H9 (cell line): Measurements from ENCODE around the gene B4GALT3. TPM values are rescaled to one million over a fixed set of nuclear protein-coding genes. Genes with fewer than 3 reads are reported as not detected.

Source experiments
- DNase-seq: peaks from one replicate; pipeline ENCODE4 v3.0.0-alpha.2; 2017
- H2AFZ ChIP-seq: one replicate; pipeline ENCODE4 v1.6.1; 2013; ENCODE audit warnings: mild to moderate bottlenecking, low read length, control low read depth, moderate library complexity
- H2AK5ac ChIP-seq: 2 replicates; pipeline ENCODE4 v1.6.1; 2013; ENCODE audit warnings: low read length, control low read depth, mixed read lengths; ENCODE audit not compliant: insufficient read length
- H2BK120ac ChIP-seq: one replicate; pipeline ENCODE4 v1.6.1; 2013; ENCODE audit warnings: low read depth, mild to moderate bottlenecking, low read length, control low read depth, inconsistent platforms; ENCODE audit not compliant: poor library complexity, severe bottlenecking
- H2BK12ac ChIP-seq: 2 replicates; pipeline ENCODE4 v1.6.1; 2013; ENCODE audit warnings: low read length, control low read depth, mixed read lengths, low read depth; ENCODE audit not compliant: insufficient read length
- H2BK15ac ChIP-seq: 2 replicates; pipeline ENCODE4 v1.6.1; 2013; ENCODE audit warnings: low read depth, low read length, control low read depth
- H2BK20ac ChIP-seq: one replicate; pipeline ENCODE4 v1.6.1; 2013; ENCODE audit warnings: low read depth, mild to moderate bottlenecking, low read length, control low read depth, inconsistent platforms; ENCODE audit not compliant: poor library complexity, severe bottlenecking
- H2BK5ac ChIP-seq: 2 replicates; pipeline ENCODE4 v1.6.1; 2013; ENCODE audit warnings: low read length, control low read depth, mixed read lengths; ENCODE audit not compliant: insufficient read length
- H3K14ac ChIP-seq: 2 replicates; pipeline ENCODE4 v1.6.1; 2013; ENCODE audit warnings: low read length, control low read depth; ENCODE audit not compliant: insufficient read depth
- H3K18ac ChIP-seq: 2 replicates; pipeline ENCODE4 v1.6.1; 2013; ENCODE audit warnings: low read depth, mild to moderate bottlenecking, mixed read lengths, low read length, control low read depth; ENCODE audit not compliant: insufficient read length
- H3K23ac ChIP-seq: 2 replicates; pipeline ENCODE4 v1.6.1; 2013; ENCODE audit warnings: low read length, control low read depth, mixed read lengths, low read depth; ENCODE audit not compliant: insufficient read length
- H3K23me2 ChIP-seq: 2 replicates; pipeline ENCODE4 v1.6.1; 2013; ENCODE audit warnings: low read depth, mild to moderate bottlenecking, mixed read lengths, low read length, control low read depth; ENCODE audit not compliant: insufficient read length, poor library complexity, severe bottlenecking
- H3K27ac ChIP-seq: 2 replicates; pipeline ENCODE4 v1.5.1; 2013; ENCODE audit warnings: low read length, control low read depth, mixed read lengths, low read depth; ENCODE audit not compliant: insufficient read length
- H3K27me3 ChIP-seq: 2 replicates; pipeline ENCODE4 v1.6.1; 2013; ENCODE audit warnings: low read length, control low read depth, inconsistent platforms; ENCODE audit not compliant: insufficient read depth
- H3K4ac ChIP-seq: 2 replicates; pipeline ENCODE4 v1.6.1; 2013; ENCODE audit warnings: low read depth, mild to moderate bottlenecking, control low read depth, inconsistent platforms, low read length, moderate library complexity
- H3K4me1 ChIP-seq: 2 replicates; pipeline ENCODE4 v1.6.1; 2013; ENCODE audit warnings: low read length, control low read depth, inconsistent platforms; ENCODE audit not compliant: insufficient read depth
- H3K4me2 ChIP-seq: 2 replicates; pipeline ENCODE4 v1.6.1; 2013; ENCODE audit warnings: low read length, control low read depth, mixed read lengths; ENCODE audit not compliant: insufficient read length, insufficient read depth
- H3K56ac ChIP-seq: 2 replicates; pipeline ENCODE4 v1.6.1; 2013; ENCODE audit warnings: low read depth, mild to moderate bottlenecking, mixed read lengths, low read length, control low read depth; ENCODE audit not compliant: insufficient read length
- H3K79me1 ChIP-seq: 2 replicates; pipeline ENCODE4 v1.6.1; 2013; ENCODE audit warnings: low read depth, mild to moderate bottlenecking, moderate library complexity, low read length, control low read depth, inconsistent platforms; ENCODE audit not compliant: insufficient read depth, poor library complexity, severe bottlenecking
- H3K79me2 ChIP-seq: 2 replicates; pipeline ENCODE4 v1.6.1; 2013; ENCODE audit warnings: low read length, control low read depth, inconsistent platforms; ENCODE audit not compliant: insufficient read depth
- H3K9ac ChIP-seq: 2 replicates; pipeline ENCODE4 v1.6.1; 2013; ENCODE audit warnings: low read length, control low read depth, mixed read lengths; ENCODE audit not compliant: insufficient read length; ENCODE audit errors: extremely low read depth
- H3K9me3 ChIP-seq: one replicate; pipeline ENCODE4 v1.6.1; 2013; ENCODE audit warnings: low read depth, low read length, inconsistent platforms; ENCODE audit not compliant: control insufficient read depth
- H3T11ph ChIP-seq: one replicate; pipeline ENCODE4 v1.6.1; 2013; ENCODE audit warnings: mild to moderate bottlenecking, low read length, control low read depth, inconsistent platforms
- H4K20me1 ChIP-seq: one replicate; pipeline ENCODE4 v1.6.1; 2013; ENCODE audit not compliant: control insufficient read depth, insufficient read length, insufficient read depth
- H4K5ac ChIP-seq: 2 replicates; pipeline ENCODE4 v1.6.1; 2013; ENCODE audit warnings: low read depth, mild to moderate bottlenecking, mixed read lengths, low read length, control low read depth; ENCODE audit not compliant: insufficient read length
- H4K8ac ChIP-seq: replicated peaks from 2 replicates; pipeline ENCODE4 v1.6.1; 2013; ENCODE audit warnings: low read length, control low read depth, mixed read lengths, low read depth; ENCODE audit not compliant: insufficient read length
- H4K91ac ChIP-seq: 2 replicates; pipeline ENCODE4 v1.6.1; 2013; ENCODE audit warnings: low read depth, mild to moderate bottlenecking, moderate library complexity, mixed read lengths, low read length, control low read depth; ENCODE audit not compliant: insufficient read length
- H3K27ac Mint-ChIP-seq, 3 experiments: 2 replicates in 2 of 3; 3 replicates in 1 of 3; pipeline ENCODE4 v1.8.0; 2020 to 2021; ENCODE audit warnings: mixed read lengths in 3 of 3, mild to moderate bottlenecking in 1 of 3, moderate library complexity in 1 of 3
- H3K27me3 Mint-ChIP-seq: 2 replicates; pipeline ENCODE4 v1.8.0; 2021; ENCODE audit warnings: low read depth, mild to moderate bottlenecking, moderate library complexity, mixed read lengths
- H3K36me3 Mint-ChIP-seq, 3 experiments: 2 replicates in 2 of 3; 3 replicates in 1 of 3; pipeline ENCODE4 v1.8.0; 2020 to 2021; ENCODE audit warnings: low read depth in 3 of 3, mixed read lengths in 3 of 3; ENCODE audit not compliant: insufficient read depth in 1 of 3
- H3K4me1 Mint-ChIP-seq, 2 experiments: 2 replicates each; pipeline ENCODE4 v1.8.0; 2020; ENCODE audit warnings: mixed read lengths in 2 of 2
- H3K4me3 Mint-ChIP-seq, 2 experiments: 2 replicates in 1 of 2; 3 replicates in 1 of 2; pipeline ENCODE4 v1.8.0; 2020 to 2021; ENCODE audit warnings: mild to moderate bottlenecking in 2 of 2, mixed read lengths in 2 of 2, moderate library complexity in 1 of 2
- H3K9me3 Mint-ChIP-seq, 2 experiments: 2 replicates in 1 of 2; 3 replicates in 1 of 2; pipeline ENCODE4 v1.8.0; 2020; ENCODE audit warnings: mild to moderate bottlenecking in 2 of 2, mixed read lengths in 2 of 2, moderate library complexity in 1 of 2
- WGBS: extraction: QIAGEN DNeasy Blood & Tissue Kit; methylation state at CpG from one replicate; pipeline ENCODE4 v1.1.7; 2013; ENCODE audit warnings: missing lambda C conversion rate, low lambda C conversion rate, mixed read lengths; ENCODE audit not compliant: insufficient read length; ENCODE audit errors: extremely low coverage; 5-methylcytosine and 5-hydroxymethylcytosine counted together
- total RNA-seq: library from RNA; stranded (reverse); gene quantifications from 2 replicates; pipeline ENCODE4 v1.2.1, GENCODE V29; 2021
- TF ChIP-seq, protein P1 (sequence below): fragments of 200-600 bp; sonication (generic); conservative IDR thresholded peaks from 3 replicates; pipeline ENCODE4 v1.8.0; 2021; ENCODE audit warnings: antibody characterized with exemption, mild to moderate bottlenecking

Gene B4GALT3
- total RNA-seq, 1 experiment from 2014 or later: 31.8 TPM

DNA sequence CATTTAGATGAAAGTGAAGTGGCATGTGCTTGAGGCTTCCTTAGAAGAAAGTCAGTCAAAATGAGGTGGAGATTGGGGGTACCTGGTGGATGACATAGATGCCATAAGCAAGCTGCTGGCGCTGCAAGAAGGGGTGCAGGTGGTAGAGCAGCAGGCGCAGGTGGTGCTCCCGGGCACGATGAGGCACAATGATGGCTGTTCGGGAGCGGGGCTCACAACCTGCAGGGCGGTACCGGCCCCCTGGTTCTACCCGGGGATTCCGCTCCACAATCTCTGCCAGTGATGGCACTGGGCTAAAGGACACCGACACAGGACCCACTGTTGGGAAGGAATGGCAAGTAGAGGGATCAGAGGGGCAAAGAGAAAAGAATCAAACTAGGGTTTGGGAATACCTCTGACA, 2.4 kb downstream of the B4GALT3 start:
- H3K4me2 ChIP-seq: no peak overlapping the region
- H3K18ac ChIP-seq: no peak overlapping the region
- no peak overlapping the region for H2BK5ac ChIP-seq
- no peaks in the 10 kb centered on the region for H3K79me2 ChIP-seq
- H3K79me1 ChIP-seq: no peaks in the 10 kb centered on the region
- no peak overlapping the region for H2BK120ac ChIP-seq
- Mint-ChIP-seq H3K4me1 (peaks cover 19 to 21% of the 10 kb centered on the region in 2 experiments), H3K27ac (no peak overlapping the region), H3K36me3 (peaks cover 21 to 56% (median 56%) of the 10 kb centered on the region in 3 experiments; a peak in 6 of 7 replicates), H3K9me3 (no peaks in the 10 kb centered on the region), H3K4me3 (no peak overlapping the region), H3K27me3 (peaks cover 3% of the 10 kb centered on the region)
- no peak overlapping the region for H3K9ac ChIP-seq
- no peak overlapping the region for H3T11ph ChIP-seq
- H3K14ac ChIP-seq: no peak overlapping the region
- no peak overlapping the region for H4K91ac ChIP-seq
- H3K27ac ChIP-seq: no peak overlapping the region
- no peaks in the 10 kb centered on the region for H4K20me1 ChIP-seq
- H2BK12ac ChIP-seq: no peak overlapping the region
- no peak overlapping the region for H3K23ac ChIP-seq
- no peak overlapping the region for H4K8ac ChIP-seq
- no peaks in the 10 kb centered on the region for H3K27me3 ChIP-seq
- H2BK20ac ChIP-seq: no peak overlapping the region
- no peak overlapping the region for H2AK5ac ChIP-seq
- no peak overlapping the region for H2BK15ac ChIP-seq
- no peak overlapping the region for H4K5ac ChIP-seq
- H3K56ac ChIP-seq: no peak overlapping the region
- no peak overlapping the region for H3K4ac ChIP-seq
- TF ChIP-seq, protein P1, sequence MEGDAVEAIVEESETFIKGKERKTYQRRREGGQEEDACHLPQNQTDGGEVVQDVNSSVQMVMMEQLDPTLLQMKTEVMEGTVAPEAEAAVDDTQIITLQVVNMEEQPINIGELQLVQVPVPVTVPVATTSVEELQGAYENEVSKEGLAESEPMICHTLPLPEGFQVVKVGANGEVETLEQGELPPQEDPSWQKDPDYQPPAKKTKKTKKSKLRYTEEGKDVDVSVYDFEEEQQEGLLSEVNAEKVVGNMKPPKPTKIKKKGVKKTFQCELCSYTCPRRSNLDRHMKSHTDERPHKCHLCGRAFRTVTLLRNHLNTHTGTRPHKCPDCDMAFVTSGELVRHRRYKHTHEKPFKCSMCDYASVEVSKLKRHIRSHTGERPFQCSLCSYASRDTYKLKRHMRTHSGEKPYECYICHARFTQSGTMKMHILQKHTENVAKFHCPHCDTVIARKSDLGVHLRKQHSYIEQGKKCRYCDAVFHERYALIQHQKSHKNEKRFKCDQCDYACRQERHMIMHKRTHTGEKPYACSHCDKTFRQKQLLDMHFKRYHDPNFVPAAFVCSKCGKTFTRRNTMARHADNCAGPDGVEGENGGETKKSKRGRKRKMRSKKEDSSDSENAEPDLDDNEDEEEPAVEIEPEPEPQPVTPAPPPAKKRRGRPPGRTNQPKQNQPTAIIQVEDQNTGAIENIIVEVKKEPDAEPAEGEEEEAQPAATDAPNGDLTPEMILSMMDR: no peak
- H2AFZ ChIP-seq: no peak overlapping the region
- peaks cover 6% of the 10 kb centered on the region for H3K23me2 ChIP-seq
- no CpG with 5 or more reads among the region's 11 CpGs for WGBS
- no peak for DNase-seq
- no peaks in the 10 kb centered on the region for H3K9me3 ChIP-seq
- no peaks in the 10 kb centered on the region; the same call in 1 of the 2 replicates for H3K4me1 ChIP-seq
